Neural progenitor cell (in vitro differentiated cells): ENCODE results near the gene SPOCD1. TPM values are rescaled to one million over a fixed set of nuclear protein-coding genes. Genes with fewer than 3 reads are reported as not detected.
"Not testable (repeated sequence)": the region's sequence is repeated elsewhere in the genome, so short reads cannot be mapped to it uniquely, and the experiment has no call there.

Experiments used
- DNase-seq: peaks from one replicate; pipeline ENCODE4 v3.0.0-alpha.2; 2016; ENCODE audit warnings: low spot score
- H2AFZ ChIP-seq: fragments of 200-600 bp; sonication (generic); replicated peaks from 2 replicates; pipeline ENCODE4 v1.6.1; 2016; ENCODE audit warnings: antibody characterized with exemption
- H3F3A ChIP-seq: fragments of 200-600 bp; sonication (generic); 2 replicates; pipeline ENCODE4 v1.6.1; 2016; ENCODE audit warnings: antibody characterized with exemption, low read depth
- H3K27ac ChIP-seq: fragments of 200-600 bp; sonication (generic); 2 replicates; pipeline ENCODE4 v1.5.1; 2016; ENCODE audit warnings: mild to moderate bottlenecking
- H3K27me3 ChIP-seq: fragments of 200-600 bp; sonication (generic); 2 replicates; pipeline ENCODE4 v1.6.1; 2016; ENCODE audit warnings: mild to moderate bottlenecking, moderate library complexity
- H3K36me3 ChIP-seq: fragments of 200-600 bp; sonication (generic); 2 replicates; pipeline ENCODE4 v1.5.1; 2016
- H3K4me1 ChIP-seq: fragments of 200-600 bp; sonication (generic); 2 replicates; pipeline ENCODE4 v1.6.1; 2016; ENCODE audit warnings: mixed run types
- H3K4me2 ChIP-seq: fragments of 200-600 bp; sonication (generic); 2 replicates; pipeline ENCODE4 v1.6.1; 2016
- H3K4me3 ChIP-seq: fragments of 200-600 bp; sonication (generic); 2 replicates; pipeline ENCODE4 v1.5.1; 2016
- H3K79me2 ChIP-seq: fragments of 200-600 bp; sonication (generic); 2 replicates; pipeline ENCODE4 v1.6.1; 2016; ENCODE audit warnings: low read depth
- H3K9ac ChIP-seq: fragments of 200-600 bp; sonication (generic); 2 replicates; pipeline ENCODE4 v1.6.1; 2016
- H3K9me3 ChIP-seq: fragments of 200-600 bp; sonication (generic); 2 replicates; pipeline ENCODE4 v1.5.1; 2016; ENCODE audit warnings: low read depth
- H4K20me1 ChIP-seq: fragments of 200-600 bp; sonication (generic); 2 replicates; pipeline ENCODE4 v1.6.1; 2016; ENCODE audit warnings: low read depth
- H3K27ac Mint-ChIP-seq: 3 replicates; pipeline ENCODE4 v1.8.0; 2021; ENCODE audit warnings: mixed read lengths
- H3K27me3 Mint-ChIP-seq: 2 replicates; pipeline ENCODE4 v1.8.0; 2022; ENCODE audit warnings: low read depth, mild to moderate bottlenecking, inconsistent platforms, moderate library complexity, mixed read lengths; ENCODE audit not compliant: insufficient read depth
- H3K36me3 Mint-ChIP-seq: 3 replicates; pipeline ENCODE4 v1.8.0; 2021; ENCODE audit warnings: mixed read lengths
- H3K4me1 Mint-ChIP-seq: 3 replicates; pipeline ENCODE4 v1.8.0; 2021; ENCODE audit warnings: mixed read lengths
- H3K4me3 Mint-ChIP-seq: 3 replicates; pipeline ENCODE4 v1.8.0; 2021; ENCODE audit warnings: mild to moderate bottlenecking, moderate library complexity, mixed read lengths
- H3K9me3 Mint-ChIP-seq: 3 replicates; pipeline ENCODE4 v1.8.0; 2020; ENCODE audit warnings: mixed read lengths
- EZH2 ChIP-seq: fragments of 200-600 bp; sonication (generic); IDR thresholded peaks from 2 replicates; pipeline ENCODE4 v1.6.1; 2017; ENCODE audit warnings: antibody characterized with exemption, mild to moderate bottlenecking, moderate library complexity
- EZH2phosphoT487 ChIP-seq: fragments of 200-600 bp; sonication (generic); IDR thresholded peaks from 2 replicates; pipeline ENCODE4 v1.6.1; 2017; ENCODE audit warnings: antibody characterized with exemption
- total RNA-seq: library from RNA; depleted of rRNA; stranded (reverse); fragments of >200 nt; gene quantifications from 2 replicates; pipeline ENCODE4 v1.2.3, GENCODE V29; 2015; ENCODE audit warnings: low replicate concordance
- TF ChIP-seq, protein P1 (sequence below): fragments of 200-600 bp; sonication (generic); IDR thresholded peaks from 2 replicates; pipeline ENCODE4 v1.5.1; 2017; ENCODE audit warnings: antibody characterized with exemption, mild to moderate bottlenecking

The SPOCD1 gene
- total RNA-seq, 1 donor from 2014 or later, result 1.4 TPM

DNA sequence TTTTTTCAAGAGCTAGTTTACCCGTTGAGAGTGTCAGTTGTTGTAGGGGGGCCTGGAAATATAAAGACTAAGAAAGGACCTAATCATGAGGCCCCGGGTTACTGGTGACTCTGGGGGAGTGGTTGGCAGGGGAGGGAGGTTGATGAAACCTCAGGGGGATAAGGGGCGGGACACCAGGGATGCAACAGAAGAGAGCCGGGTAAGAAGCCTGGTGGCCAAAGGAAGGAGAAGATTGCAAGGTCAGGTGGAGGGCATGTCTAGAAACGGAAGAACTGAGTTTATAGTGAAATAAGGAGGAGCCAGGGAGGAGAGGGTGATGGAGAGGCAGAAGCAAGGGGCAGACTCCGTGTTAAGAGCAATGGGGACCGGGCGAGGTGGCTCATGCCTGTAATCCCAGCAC, 12.5 kb upstream of the SPOCD1 start:
- Mint-ChIP-seq H3K4me3 (no peak overlapping the region), H3K9me3 (no peaks in the 10 kb centered on the region), H3K27me3 (peaks cover 2% of the 10 kb centered on the region), H3K36me3 (no peaks in the 10 kb centered on the region), H3K4me1 (peaks cover 4% of the 10 kb centered on the region), H3K27ac (no peak overlapping the region)
- TF ChIP-seq EZH2, result no peak
- TF ChIP-seq, protein P1, sequence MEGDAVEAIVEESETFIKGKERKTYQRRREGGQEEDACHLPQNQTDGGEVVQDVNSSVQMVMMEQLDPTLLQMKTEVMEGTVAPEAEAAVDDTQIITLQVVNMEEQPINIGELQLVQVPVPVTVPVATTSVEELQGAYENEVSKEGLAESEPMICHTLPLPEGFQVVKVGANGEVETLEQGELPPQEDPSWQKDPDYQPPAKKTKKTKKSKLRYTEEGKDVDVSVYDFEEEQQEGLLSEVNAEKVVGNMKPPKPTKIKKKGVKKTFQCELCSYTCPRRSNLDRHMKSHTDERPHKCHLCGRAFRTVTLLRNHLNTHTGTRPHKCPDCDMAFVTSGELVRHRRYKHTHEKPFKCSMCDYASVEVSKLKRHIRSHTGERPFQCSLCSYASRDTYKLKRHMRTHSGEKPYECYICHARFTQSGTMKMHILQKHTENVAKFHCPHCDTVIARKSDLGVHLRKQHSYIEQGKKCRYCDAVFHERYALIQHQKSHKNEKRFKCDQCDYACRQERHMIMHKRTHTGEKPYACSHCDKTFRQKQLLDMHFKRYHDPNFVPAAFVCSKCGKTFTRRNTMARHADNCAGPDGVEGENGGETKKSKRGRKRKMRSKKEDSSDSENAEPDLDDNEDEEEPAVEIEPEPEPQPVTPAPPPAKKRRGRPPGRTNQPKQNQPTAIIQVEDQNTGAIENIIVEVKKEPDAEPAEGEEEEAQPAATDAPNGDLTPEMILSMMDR, result no peak
- TF ChIP-seq EZH2phosphoT487, result no peak
- Histone ChIP-seq H3K9me3 (no peaks in the 10 kb centered on the region), H3K79me2 (no peaks in the 10 kb centered on the region), H3K9ac (no peak overlapping the region), H3K27me3 (no peaks in the 10 kb centered on the region), H3K27ac (no peak overlapping the region), H4K20me1 (no peaks in the 10 kb centered on the region), H3K4me2 (no peak overlapping the region), H3K4me1 (no peaks in the 10 kb centered on the region), H3K36me3 (no peaks in the 10 kb centered on the region), H2AFZ (no peak overlapping the region), H3F3A (no peaks in the 10 kb centered on the region), H3K4me3 (no peak overlapping the region)
- no peak for DNase-seq

DNA sequence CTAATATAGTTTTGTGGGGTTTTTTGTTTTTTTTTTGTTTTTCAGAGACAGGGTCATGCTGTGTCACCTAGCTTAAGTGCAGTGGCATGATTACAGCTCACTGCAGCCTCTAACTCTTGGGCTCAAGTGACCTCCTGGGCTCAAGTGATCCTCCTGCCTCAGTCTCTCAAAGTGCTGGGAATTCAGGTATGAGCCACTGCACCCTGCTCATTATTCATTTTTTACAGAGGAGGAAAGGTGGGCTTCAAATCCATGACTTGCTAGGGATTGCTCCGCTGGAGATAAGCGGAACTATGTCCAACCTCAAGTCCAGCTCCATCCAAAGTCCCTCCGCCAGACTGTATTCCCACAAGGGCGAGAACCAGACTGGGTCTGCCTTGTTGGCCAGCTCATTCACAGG, 8.0 kb upstream of the SPOCD1 start:
- Histone ChIP-seq H3F3A (no peaks in the 10 kb centered on the region), H3K4me2 (no peak overlapping the region), H3K9ac (no peak overlapping the region), H3K9me3 (no peaks in the 10 kb centered on the region), H3K36me3 (no peaks in the 10 kb centered on the region), H3K27ac (no peak overlapping the region), H2AFZ (no peak overlapping the region), H3K79me2 (no peaks in the 10 kb centered on the region), H4K20me1 (no peaks in the 10 kb centered on the region), H3K27me3 (no peaks in the 10 kb centered on the region), H3K4me3 (no peak overlapping the region), H3K4me1 (no peaks in the 10 kb centered on the region)
- Mint-ChIP-seq H3K27ac (no peak overlapping the region), H3K9me3 (no peaks in the 10 kb centered on the region), H3K27me3 (peaks cover 2% of the 10 kb centered on the region), H3K36me3 (no peaks in the 10 kb centered on the region), H3K4me1 (no peaks in the 10 kb centered on the region), H3K4me3 (no peak overlapping the region)
- no peak for DNase-seq
- no peak for TF ChIP-seq EZH2phosphoT487
- TF ChIP-seq EZH2, result no peak
- TF ChIP-seq, protein P1, result no peak

DNA sequence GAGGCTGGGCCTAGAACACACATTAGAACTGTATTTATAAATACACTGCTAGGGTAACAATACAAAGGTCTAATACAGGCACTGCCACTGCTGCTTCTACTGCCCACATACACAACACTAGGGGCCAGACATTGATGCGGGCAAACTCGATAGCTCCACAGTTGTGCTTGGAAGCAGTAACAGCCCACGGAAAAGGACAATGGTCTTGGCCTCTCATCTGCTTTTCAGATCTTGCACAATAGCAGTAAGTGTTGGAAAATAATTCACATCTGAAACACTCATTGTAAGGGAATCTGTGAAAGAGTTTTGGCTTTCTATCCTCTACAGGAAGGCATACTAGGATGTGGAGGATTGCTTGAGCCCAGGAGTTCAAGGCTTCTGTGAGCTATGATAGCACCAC, 6.9 kb upstream of the SPOCD1 start:
- DNase-seq, result no peak
- Histone ChIP-seq H3F3A (no peaks in the 10 kb centered on the region), H3K4me2 (no peak overlapping the region), H3K27me3 (no peaks in the 10 kb centered on the region), H3K27ac (no peak overlapping the region), H4K20me1 (no peaks in the 10 kb centered on the region), H3K9me3 (no peaks in the 10 kb centered on the region), H2AFZ (no peak overlapping the region), H3K36me3 (no peaks in the 10 kb centered on the region), H3K79me2 (no peaks in the 10 kb centered on the region), H3K9ac (no peak overlapping the region), H3K4me3 (no peak overlapping the region), H3K4me1 (no peaks in the 10 kb centered on the region)
- TF ChIP-seq, protein P1, result no peak
- TF ChIP-seq EZH2phosphoT487 (no peak), EZH2 (no peak)
- Mint-ChIP-seq H3K4me3 (no peak overlapping the region), H3K27ac (no peak overlapping the region), H3K9me3 (no peaks in the 10 kb centered on the region), H3K36me3 (no peaks in the 10 kb centered on the region), H3K4me1 (no peaks in the 10 kb centered on the region), H3K27me3 (peaks cover 2% of the 10 kb centered on the region)

DNA sequence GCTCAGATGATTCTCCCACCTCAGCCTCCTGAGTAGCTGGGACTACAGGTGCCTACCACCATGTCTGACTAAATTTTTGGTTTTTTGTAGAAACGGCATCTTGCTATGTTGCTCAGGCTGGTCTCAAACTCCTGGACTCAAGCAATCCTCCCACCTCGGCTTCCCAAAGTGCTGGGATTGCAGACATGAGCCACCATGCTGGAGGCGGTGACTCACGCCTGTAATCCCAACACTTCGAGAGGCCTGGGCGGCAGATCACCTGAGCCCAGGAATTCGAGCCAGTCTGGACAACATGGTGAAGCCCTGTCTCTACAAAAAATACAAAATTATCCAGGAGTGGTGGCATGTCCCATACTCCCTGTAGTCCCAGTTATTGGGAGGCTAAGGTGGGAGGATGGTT, 4.4 kb upstream of the SPOCD1 start:
- H3K4me3 ChIP-seq, H3K9me3 ChIP-seq, H3K9me3 Mint-ChIP-seq, H3K4me1 Mint-ChIP-seq, H3K27me3 ChIP-seq, H3K9ac ChIP-seq, H3K27ac Mint-ChIP-seq, H3K27me3 Mint-ChIP-seq, DNase-seq, H3K4me3 Mint-ChIP-seq, H3K36me3 Mint-ChIP-seq, H3K4me1 ChIP-seq, H3K36me3 ChIP-seq, H3K4me2 ChIP-seq, H3K27ac ChIP-seq, H2AFZ ChIP-seq, H3K79me2 ChIP-seq, H4K20me1 ChIP-seq, H3F3A ChIP-seq: not testable (repeated sequence)
